K562 (cell line): ENCODE data around the gene HCST. TPM values are rescaled to one million over a fixed set of nuclear protein-coding genes. Genes with fewer than 3 reads are reported as not detected.
A peak's percentile ranks its signal among the peaks of the same experiment; 100 is the strongest.

ENCODE experiments used
- BHLHE40 ChIP-seq: IDR thresholded peaks from 2 replicates; pipeline ENCODE4 v1.6.1; 2011; ENCODE audit warnings: low read length, improper control_type of control experiment
- CCNT2 ChIP-seq: IDR thresholded peaks from 2 replicates; pipeline ENCODE4 v1.6.1; 2011; ENCODE audit warnings: borderline replicate concordance, low read depth, mild to moderate bottlenecking, moderate library complexity, mixed read lengths, low read length; ENCODE audit not compliant: insufficient read length; ENCODE audit errors: extremely low read depth
- CHD2 ChIP-seq: IDR thresholded peaks from 2 replicates; pipeline ENCODE4 v1.6.1; 2011; ENCODE audit warnings: low read depth, low read length
- MXI1 ChIP-seq: IDR thresholded peaks from 2 replicates; pipeline ENCODE4 v1.6.1; 2011; ENCODE audit warnings: low read depth, mild to moderate bottlenecking, improper control_type of control experiment, low read length
- NR2F6 ChIP-seq: fragments of 450-650 bp; formaldehyde crosslinking; IDR thresholded peaks from 2 replicates; pipeline ENCODE4 v1.4.0; 2020; ENCODE audit warnings: mild to moderate bottlenecking
- POLR2H ChIP-seq: IDR thresholded peaks from 2 replicates; pipeline ENCODE4 v1.6.1; 2016; ENCODE audit warnings: missing genetic modification characterization, low read depth, mild to moderate bottlenecking, control low read depth, missing compliant biosample characterization, moderate library complexity
- PRMT5 ChIP-seq: sonication (generic); formaldehyde crosslinking; IDR thresholded peaks from 2 replicates; pipeline ENCODE4 v1.5.0; 2020; ENCODE audit warnings: missing genetic modification reagents
- SOX6 ChIP-seq: fragments of 450-650 bp; IDR thresholded peaks from 2 replicates; pipeline ENCODE4 v1.6.1; 2014; ENCODE audit warnings: mild to moderate bottlenecking
- TARDBP ChIP-seq: fragments of 450-650 bp; IDR thresholded peaks from 2 replicates; pipeline ENCODE4 v1.6.1; 2016
- TBP ChIP-seq: optimal IDR thresholded peaks from 2 replicates; pipeline ENCODE3; 2011; ENCODE audit warnings: low read depth, low read length, improper control_type of control experiment
- TOE1 ChIP-seq, 2 experiments: fragments of 450-650 bp in 1 of 2; sonication (generic) in 1 of 2; formaldehyde crosslinking in 1 of 2; IDR thresholded peaks; 2 replicates each; pipeline versions ENCODE4 v1.7.1 to v1.8.0; 2016 to 2022; ENCODE audit warnings: borderline replicate concordance in 2 of 2, mild to moderate bottlenecking in 2 of 2, antibody characterized with exemption in 1 of 2, inconsistent platforms in 1 of 2, low read depth in 1 of 2, missing genetic modification reagents in 1 of 2, moderate library complexity in 1 of 2
- YY1 ChIP-seq, 3 experiments: IDR thresholded peaks; 2 replicates each; pipeline ENCODE4 v1.6.1; 2011; ENCODE audit warnings: low read length in 2 of 3, mild to moderate bottlenecking in 2 of 3, moderate library complexity in 2 of 3, borderline replicate concordance in 1 of 3, control low read depth in 1 of 3, low read depth in 1 of 3; ENCODE audit not compliant: insufficient read depth in 3 of 3, insufficient replicate concordance in 2 of 3, control insufficient read depth in 1 of 3, insufficient read length in 1 of 3; ENCODE audit errors: extremely low read depth in 1 of 3
- ZBTB1 ChIP-seq: sonication (generic); formaldehyde crosslinking; IDR thresholded peaks from 2 replicates; pipeline ENCODE4 v1.8.1; 2023; ENCODE audit warnings: missing genetic modification reagents, low read depth, mild to moderate bottlenecking, borderline replicate concordance
- ZC3H4 ChIP-seq: sonication (generic); formaldehyde crosslinking; IDR thresholded peaks from 2 replicates; pipeline ENCODE4 v1.9.0; 2021; ENCODE audit warnings: missing genetic modification reagents, borderline replicate concordance
- ZNF143 ChIP-seq: sonication (generic); formaldehyde crosslinking; IDR thresholded peaks from 2 replicates; pipeline ENCODE4 v1.9.0; 2022; ENCODE audit warnings: mild to moderate bottlenecking, missing genetic modification reagents
- ZNF561 ChIP-seq: fragments of 450-650 bp; formaldehyde crosslinking; conservative IDR thresholded peaks from 2 replicates; pipeline ENCODE4 v1.4.0; 2020; ENCODE audit warnings: mild to moderate bottlenecking, moderate library complexity
- polyA plus RNA-seq, 8 experiments: library from polyadenylated mRNA; depleted of rRNA in 4 of 8; stranded (reverse) in 5 of 8; unstranded in 3 of 8; fragments of >200 nt; fragmentation: Nextera tagmentation in 2 of 8; fragmentation: Illumina TruSeq in 1 of 8; extraction: Ambion mirVana in 2 of 8; extraction: Trizol in 1 of 8; gene quantifications; 2 replicates each; pipeline versions ENCODE4 v1.2.1 to v1.2.3, GENCODE V29; 2011 to 2014; ENCODE audit warnings: inconsistent platforms in 1 of 8, missing spikeins in 1 of 8
- total RNA-seq, 7 experiments: library from RNA; depleted of rRNA in 6 of 7; stranded (reverse); fragments of >200 nt in 6 of 7; fragmentation: Illumina TruSeq in 2 of 7; extraction: Trizol in 2 of 7; gene quantifications; 2 replicates each; pipeline versions ENCODE4 v1.2.1 to v1.2.3, GENCODE V29; 2011 to 2021; ENCODE audit warnings: low replicate concordance in 1 of 7
- TF ChIP-seq, protein P1 (sequence below): fragments of 250-450 bp; sonication (Bioruptor Pico); IDR thresholded peaks from 2 replicates; pipeline ENCODE4 v1.4.0; 2020; ENCODE audit warnings: mild to moderate bottlenecking
- TF ChIP-seq, protein P2 (sequence below): IDR thresholded peaks from 3 replicates; pipeline ENCODE4 v1.6.1; 2011; ENCODE audit warnings: borderline replicate concordance, mild to moderate bottlenecking, moderate library complexity; ENCODE audit not compliant: insufficient read length; ENCODE audit errors: extremely low read depth
- TF ChIP-seq, protein P3 (sequence below): fragments of 450-650 bp; IDR thresholded peaks from 2 replicates; pipeline ENCODE4 v1.6.1; 2016; ENCODE audit warnings: borderline replicate concordance

Gene HCST
- total and polyA plus RNA-seq, 9 of the 15 experiments (the other 6 are each of a cell fraction or from before 2014, with no cell fraction given) = 0.29 to 1.9 (median 0.95) TPM; not detected in 2

DNA sequence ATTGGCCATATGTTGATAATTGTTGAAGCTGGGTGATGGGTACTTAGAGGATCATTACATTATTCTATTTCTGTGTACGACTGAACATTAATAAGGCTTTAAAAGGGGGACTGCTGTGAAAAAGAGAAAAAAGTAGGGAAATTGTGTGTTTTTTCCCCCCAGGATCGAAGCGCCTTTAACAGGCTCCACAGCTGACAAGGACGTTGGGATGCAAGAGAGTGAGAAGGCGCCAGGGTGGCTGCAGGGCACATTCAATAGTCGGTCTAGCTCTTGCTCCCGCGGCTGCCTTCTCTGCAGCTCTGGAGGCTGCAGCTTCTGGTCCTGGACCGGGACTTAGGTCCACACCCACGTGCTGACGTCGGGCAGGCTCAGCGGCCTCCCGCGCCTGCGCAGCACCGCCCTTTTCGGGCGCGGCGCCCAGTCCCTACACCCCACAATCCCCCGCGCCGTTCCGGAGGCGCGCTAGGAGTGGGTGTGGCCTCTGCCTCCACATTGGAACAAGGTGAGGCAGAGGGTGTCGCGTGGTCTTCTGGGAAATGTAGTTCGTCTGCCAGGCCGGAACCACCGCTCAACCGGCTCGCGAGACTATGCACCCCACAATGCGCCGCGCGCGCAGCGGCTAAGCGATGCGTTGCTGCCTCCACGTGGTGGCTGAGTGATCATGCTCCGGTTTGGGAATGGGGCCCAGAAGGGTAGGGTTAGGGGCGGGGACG lies 29.0 kb downstream of the HCST start (continued):
- TF ChIP-seq, protein P1, sequence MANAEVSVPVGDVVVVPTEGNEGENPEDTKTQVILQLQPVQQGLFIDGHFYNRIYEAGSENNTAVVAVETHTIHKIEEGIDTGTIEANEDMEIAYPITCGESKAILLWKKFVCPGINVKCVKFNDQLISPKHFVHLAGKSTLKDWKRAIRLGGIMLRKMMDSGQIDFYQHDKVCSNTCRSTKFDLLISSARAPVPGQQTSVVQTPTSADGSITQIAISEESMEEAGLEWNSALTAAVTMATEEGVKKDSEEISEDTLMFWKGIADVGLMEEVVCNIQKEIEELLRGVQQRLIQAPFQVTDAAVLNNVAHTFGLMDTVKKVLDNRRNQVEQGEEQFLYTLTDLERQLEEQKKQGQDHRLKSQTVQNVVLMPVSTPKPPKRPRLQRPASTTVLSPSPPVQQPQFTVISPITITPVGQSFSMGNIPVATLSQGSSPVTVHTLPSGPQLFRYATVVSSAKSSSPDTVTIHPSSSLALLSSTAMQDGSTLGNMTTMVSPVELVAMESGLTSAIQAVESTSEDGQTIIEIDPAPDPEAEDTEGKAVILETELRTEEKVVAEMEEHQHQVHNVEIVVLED (CRISPR knock-in tag) = peak; percentile 70
- TF ChIP-seq ZNF561 (no peak), TOE1 (IDR thresholded peaks at IDR 0.05; ENCODE audit: borderline replicate concordance) (peak; percentile 28; the same call in 1 of the 2 replicates), TOE1 (CRISPR knock-in tag; IDR thresholded peaks at IDR 0.05; ENCODE audit: borderline replicate concordance, low read depth) (no peak), YY1 (IDR thresholded peaks at IDR 0.05; ENCODE audit: borderline replicate concordance in 1 of 3, control insufficient read depth in 1 of 3, extremely low read depth in 1 of 3, insufficient read depth in 3 of 3, insufficient read length in 1 of 3, insufficient replicate concordance in 2 of 3, low read depth in 1 of 3, low read length in 2 of 3) (peak in 2 of 3 experiments; percentile 71 to 73), ZC3H4 (no peak), POLR2H (tag) (no peak), MXI1 (peak; percentile 45; the same call in 1 of the 2 replicates), CCNT2 (peak; percentile 52), NR2F6 (CRISPR knock-in tag) (no peak), PRMT5 (no peak), SOX6 (peak; percentile 16; the same call in 1 of the 2 replicates), TBP (peak; percentile 43), CHD2 (peak; percentile 97), ZBTB1 (no peak), ZNF143 (CRISPR knock-in tag) (peak; percentile 98), TARDBP (0 out of 2 replicates have a peak, but pooled peaks have one; percentile 47), BHLHE40 (peak; percentile 43; the same call in 1 of the 2 replicates)
- TF ChIP-seq, protein P2, sequence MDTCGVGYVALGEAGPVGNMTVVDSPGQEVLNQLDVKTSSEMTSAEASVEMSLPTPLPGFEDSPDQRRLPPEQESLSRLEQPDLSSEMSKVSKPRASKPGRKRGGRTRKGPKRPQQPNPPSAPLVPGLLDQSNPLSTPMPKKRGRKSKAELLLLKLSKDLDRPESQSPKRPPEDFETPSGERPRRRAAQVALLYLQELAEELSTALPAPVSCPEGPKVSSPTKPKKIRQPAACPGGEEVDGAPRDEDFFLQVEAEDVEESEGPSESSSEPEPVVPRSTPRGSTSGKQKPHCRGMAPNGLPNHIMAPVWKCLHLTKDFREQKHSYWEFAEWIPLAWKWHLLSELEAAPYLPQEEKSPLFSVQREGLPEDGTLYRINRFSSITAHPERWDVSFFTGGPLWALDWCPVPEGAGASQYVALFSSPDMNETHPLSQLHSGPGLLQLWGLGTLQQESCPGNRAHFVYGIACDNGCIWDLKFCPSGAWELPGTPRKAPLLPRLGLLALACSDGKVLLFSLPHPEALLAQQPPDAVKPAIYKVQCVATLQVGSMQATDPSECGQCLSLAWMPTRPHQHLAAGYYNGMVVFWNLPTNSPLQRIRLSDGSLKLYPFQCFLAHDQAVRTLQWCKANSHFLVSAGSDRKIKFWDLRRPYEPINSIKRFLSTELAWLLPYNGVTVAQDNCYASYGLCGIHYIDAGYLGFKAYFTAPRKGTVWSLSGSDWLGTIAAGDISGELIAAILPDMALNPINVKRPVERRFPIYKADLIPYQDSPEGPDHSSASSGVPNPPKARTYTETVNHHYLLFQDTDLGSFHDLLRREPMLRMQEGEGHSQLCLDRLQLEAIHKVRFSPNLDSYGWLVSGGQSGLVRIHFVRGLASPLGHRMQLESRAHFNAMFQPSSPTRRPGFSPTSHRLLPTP = no peak
- TF ChIP-seq, protein P3, sequence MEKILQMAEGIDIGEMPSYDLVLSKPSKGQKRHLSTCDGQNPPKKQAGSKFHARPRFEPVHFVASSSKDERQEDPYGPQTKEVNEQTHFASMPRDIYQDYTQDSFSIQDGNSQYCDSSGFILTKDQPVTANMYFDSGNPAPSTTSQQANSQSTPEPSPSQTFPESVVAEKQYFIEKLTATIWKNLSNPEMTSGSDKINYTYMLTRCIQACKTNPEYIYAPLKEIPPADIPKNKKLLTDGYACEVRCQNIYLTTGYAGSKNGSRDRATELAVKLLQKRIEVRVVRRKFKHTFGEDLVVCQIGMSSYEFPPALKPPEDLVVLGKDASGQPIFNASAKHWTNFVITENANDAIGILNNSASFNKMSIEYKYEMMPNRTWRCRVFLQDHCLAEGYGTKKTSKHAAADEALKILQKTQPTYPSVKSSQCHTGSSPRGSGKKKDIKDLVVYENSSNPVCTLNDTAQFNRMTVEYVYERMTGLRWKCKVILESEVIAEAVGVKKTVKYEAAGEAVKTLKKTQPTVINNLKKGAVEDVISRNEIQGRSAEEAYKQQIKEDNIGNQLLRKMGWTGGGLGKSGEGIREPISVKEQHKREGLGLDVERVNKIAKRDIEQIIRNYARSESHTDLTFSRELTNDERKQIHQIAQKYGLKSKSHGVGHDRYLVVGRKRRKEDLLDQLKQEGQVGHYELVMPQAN = no peak
